ENCODE data around the gene NEURL1B.

GRCh38 chr5:172630082-172630481 lies 11.0 kb upstream of the NEURL1B start:
- TF ChIP-seq, protein P1, sequence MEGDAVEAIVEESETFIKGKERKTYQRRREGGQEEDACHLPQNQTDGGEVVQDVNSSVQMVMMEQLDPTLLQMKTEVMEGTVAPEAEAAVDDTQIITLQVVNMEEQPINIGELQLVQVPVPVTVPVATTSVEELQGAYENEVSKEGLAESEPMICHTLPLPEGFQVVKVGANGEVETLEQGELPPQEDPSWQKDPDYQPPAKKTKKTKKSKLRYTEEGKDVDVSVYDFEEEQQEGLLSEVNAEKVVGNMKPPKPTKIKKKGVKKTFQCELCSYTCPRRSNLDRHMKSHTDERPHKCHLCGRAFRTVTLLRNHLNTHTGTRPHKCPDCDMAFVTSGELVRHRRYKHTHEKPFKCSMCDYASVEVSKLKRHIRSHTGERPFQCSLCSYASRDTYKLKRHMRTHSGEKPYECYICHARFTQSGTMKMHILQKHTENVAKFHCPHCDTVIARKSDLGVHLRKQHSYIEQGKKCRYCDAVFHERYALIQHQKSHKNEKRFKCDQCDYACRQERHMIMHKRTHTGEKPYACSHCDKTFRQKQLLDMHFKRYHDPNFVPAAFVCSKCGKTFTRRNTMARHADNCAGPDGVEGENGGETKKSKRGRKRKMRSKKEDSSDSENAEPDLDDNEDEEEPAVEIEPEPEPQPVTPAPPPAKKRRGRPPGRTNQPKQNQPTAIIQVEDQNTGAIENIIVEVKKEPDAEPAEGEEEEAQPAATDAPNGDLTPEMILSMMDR (IDR thresholded peaks at IDR 0.05) = no peak
- no peak for TF ChIP-seq POLR2A (IDR thresholded peaks at IDR 0.05)

Measured in heart left ventricle (tissue), 13 donors.